Tibial artery (tissue), 4 donors: ENCODE measurements around the gene CYP17A1.
"Not testable (repeated sequence)": the region's sequence is repeated elsewhere in the genome, so short reads cannot be mapped to it uniquely, and the experiment has no call there.

Experiments used
- DNase-seq, 2 donors: peaks; one replicate each; pipeline ENCODE4 v3.0.0-alpha.2; 2019
- H3K27ac ChIP-seq, 2 donors: fragments of 200-600 bp; sonication (generic) in 1 of 2; 1 replicate in 1 of 2; 2 replicates in 1 of 2; pipeline ENCODE4 v1.5.1; 2018 to 2019; ENCODE audit warnings: mild to moderate bottlenecking in 1 of 2
- H3K27me3 ChIP-seq, 2 donors: fragments of 200-600 bp; sonication (generic) in 1 of 2; one replicate each; pipeline versions ENCODE4 v1.5.1 to v1.6.0; 2016 to 2019
- H3K36me3 ChIP-seq, 3 donors: fragments of 200-600 bp; sonication (generic) in 2 of 3; one replicate each; pipeline ENCODE4 v1.5.1; 2016 to 2019; ENCODE audit warnings: mild to moderate bottlenecking in 2 of 3
- H3K4me1 ChIP-seq, 4 donors: fragments of 200-600 bp; sonication (generic) in 2 of 4; 1 replicate in 3 of 4; 2 replicates in 1 of 4; pipeline ENCODE4 v1.5.1; 2016 to 2019
- H3K4me3 ChIP-seq, 2 donors: fragments of 200-600 bp; sonication (generic) in 1 of 2; 1 replicate in 1 of 2; 2 replicates in 1 of 2; pipeline ENCODE4 v1.5.1; 2018 to 2019; ENCODE audit warnings: mild to moderate bottlenecking in 2 of 2
- H3K9me3 ChIP-seq, 3 donors: fragments of 200-600 bp; sonication (generic) in 1 of 3; one replicate each; pipeline ENCODE4 v1.5.1; 2016 to 2019
- intact Hi-C: fragments of 100-400 bp; cut with DNase I; formaldehyde crosslinking; loops from one replicate; pipeline ENCODE4 v1.15.0; 2023; ENCODE audit warnings: low total_unique reads
- TF ChIP-seq, protein P1 (sequence below), 2 experiments: fragments of 200-600 bp in 1 of 2; fragments of 450-650 bp in 1 of 2; IDR thresholded peaks; one replicate each; pipeline ENCODE4 v1.5.1; 2017 to 2019; ENCODE audit warnings: antibody characterized with exemption in 2 of 2, mild to moderate bottlenecking in 1 of 2, moderate library complexity in 1 of 2

Gene CYP17A1

DNA sequence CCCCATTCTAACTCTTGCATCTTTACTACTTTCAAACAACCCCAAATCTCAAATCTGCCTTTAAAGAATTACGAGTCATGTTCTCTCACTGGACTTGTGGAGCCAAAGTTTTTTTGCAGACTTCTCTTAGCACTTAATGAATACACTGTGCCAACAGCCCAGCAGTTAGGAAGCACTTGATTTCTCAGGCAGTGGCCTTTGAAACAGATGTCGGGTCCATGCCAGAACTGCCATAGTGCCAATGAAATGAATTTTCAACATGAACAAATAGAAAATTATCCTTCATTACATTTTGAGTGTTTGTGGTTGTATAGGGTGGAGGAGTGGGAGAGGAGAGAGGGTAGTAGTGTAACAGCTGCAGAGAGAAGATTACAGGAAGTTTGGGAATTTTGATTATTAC lies 22.7 kb upstream of the CYP17A1 start:
- no peak for DNase-seq
- Histone ChIP-seq H3K27ac (no peak overlapping the region), H3K4me3 (no peak overlapping the region), H3K36me3 (peaks cover 10 to 47% (median 26%) of the 10 kb centered on the region in 3 donors), H3K9me3 (no peaks in the 10 kb centered on the region), H3K4me1 (peaks cover 0 to 10% (median 2%) of the 10 kb centered on the region in 4 donors), H3K27me3 (no peaks in the 10 kb centered on the region)
- intact Hi-C loops, result no loop called here
- TF ChIP-seq, protein P1, sequence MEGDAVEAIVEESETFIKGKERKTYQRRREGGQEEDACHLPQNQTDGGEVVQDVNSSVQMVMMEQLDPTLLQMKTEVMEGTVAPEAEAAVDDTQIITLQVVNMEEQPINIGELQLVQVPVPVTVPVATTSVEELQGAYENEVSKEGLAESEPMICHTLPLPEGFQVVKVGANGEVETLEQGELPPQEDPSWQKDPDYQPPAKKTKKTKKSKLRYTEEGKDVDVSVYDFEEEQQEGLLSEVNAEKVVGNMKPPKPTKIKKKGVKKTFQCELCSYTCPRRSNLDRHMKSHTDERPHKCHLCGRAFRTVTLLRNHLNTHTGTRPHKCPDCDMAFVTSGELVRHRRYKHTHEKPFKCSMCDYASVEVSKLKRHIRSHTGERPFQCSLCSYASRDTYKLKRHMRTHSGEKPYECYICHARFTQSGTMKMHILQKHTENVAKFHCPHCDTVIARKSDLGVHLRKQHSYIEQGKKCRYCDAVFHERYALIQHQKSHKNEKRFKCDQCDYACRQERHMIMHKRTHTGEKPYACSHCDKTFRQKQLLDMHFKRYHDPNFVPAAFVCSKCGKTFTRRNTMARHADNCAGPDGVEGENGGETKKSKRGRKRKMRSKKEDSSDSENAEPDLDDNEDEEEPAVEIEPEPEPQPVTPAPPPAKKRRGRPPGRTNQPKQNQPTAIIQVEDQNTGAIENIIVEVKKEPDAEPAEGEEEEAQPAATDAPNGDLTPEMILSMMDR (IDR thresholded peaks at IDR 0.05), result no peak

DNA sequence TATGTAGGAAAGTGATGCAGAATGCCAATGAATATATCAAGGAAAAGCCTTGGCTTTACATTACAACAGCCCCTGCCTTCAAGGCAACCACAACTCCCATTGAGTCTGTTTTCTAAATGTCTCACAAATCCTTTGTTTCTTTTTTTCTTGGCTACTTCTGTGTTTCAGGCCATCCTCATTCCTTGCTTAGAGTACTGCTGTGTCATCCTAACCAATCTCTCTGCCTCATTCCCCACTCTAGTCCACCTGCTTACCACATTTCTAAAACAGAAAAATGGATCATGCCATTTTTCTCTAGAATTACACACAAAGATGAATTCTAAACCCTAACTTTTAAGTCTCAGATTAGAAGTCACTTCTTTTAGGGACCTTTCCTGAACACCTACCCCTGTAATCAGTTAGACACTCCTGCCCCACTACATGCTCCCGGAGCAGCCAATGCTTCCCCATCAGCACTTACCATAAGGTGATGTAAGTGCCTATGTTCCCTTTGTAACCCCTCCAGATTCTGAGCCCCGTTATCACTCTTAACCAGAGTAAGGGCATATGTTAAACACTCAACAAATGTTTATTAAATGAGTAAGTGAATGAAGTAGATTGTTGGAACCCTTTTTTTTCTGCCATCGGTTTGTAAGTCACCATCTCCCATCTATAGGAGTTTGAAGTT lies 19.7 kb upstream of the CYP17A1 start:
- intact Hi-C loops, result no loop called here
- TF ChIP-seq, protein P1 (IDR thresholded peaks at IDR 0.05), result no peak
- no peak overlapping the region for H3K4me3 ChIP-seq
- H3K4me1 ChIP-seq, result peaks cover 0 to 10% (median 5%) of the 10 kb centered on the region in 4 donors
- H3K27me3 ChIP-seq, result no peaks in the 10 kb centered on the region
- no peak overlapping the region for H3K27ac ChIP-seq
- no peaks in the 10 kb centered on the region for H3K9me3 ChIP-seq
- H3K36me3 ChIP-seq, result peaks cover 4 to 26% (median 5%) of the 10 kb centered on the region in 3 donors
- DNase-seq, result no peak

DNA sequence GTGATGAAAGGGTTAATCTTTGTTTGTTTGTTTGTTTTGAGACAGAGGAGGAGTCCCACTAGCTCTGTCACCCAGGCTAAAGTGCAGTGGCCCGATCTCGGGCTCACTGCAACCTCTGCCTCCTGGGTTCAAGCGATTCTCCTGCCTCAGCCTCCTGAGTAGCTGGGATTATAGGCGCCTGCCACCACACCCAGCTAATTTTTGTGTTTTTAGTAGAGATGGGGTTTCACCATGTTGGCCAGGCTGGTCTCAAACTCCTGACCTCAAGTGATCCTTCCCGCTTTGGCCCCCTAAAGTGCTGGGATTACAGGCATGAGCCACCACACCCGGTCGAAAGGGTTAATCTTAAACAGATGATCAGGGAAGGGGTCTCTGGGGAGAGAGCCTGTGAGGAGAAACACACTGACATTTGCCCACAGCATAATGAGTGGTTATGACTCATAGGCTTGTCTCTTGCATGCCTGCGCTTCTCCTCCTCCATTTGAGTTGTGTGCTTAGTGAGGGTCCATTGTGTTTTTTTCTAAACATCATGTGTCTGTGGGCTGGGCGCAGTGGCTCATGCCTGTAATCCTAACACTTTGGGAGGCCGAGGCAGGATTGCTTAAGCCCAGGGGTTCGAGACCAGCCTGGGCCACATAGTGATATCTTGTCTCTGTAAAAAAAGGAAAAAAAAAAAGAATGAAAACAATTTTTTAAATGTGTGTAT lies 18.7 kb upstream of the CYP17A1 start:
- intact Hi-C loops, H3K4me1 ChIP-seq, H3K4me3 ChIP-seq, H3K27me3 ChIP-seq, H3K9me3 ChIP-seq, H3K27ac ChIP-seq, DNase-seq: not testable (repeated sequence)
- H3K36me3 ChIP-seq, result peaks cover 4 to 16% (median 5%) of the 10 kb centered on the region in 3 donors

DNA sequence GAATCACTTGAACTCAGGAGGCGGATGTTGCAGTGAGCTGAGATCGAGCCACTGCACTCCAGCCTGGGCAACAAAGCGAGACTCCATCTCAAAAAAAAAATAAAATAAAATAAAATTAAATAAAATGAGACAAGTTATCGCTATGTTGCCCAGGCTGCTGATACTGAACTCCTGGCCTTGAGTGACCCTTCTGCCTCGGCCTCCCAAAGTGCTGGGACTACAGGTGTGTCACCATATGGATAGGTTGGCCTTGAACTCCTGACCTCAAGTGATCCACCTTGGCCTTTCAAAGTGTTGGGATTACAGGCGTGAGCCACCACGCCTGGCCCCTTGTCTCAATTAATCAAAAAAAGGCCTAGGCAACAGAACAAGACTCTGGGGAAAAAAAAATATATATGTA lies 16.0 kb upstream of the CYP17A1 start:
- H3K4me1 ChIP-seq, H3K9me3 ChIP-seq, H3K27ac ChIP-seq, H3K4me3 ChIP-seq, H3K27me3 ChIP-seq, H3K36me3 ChIP-seq, DNase-seq, intact Hi-C loops: not testable (repeated sequence)

DNA sequence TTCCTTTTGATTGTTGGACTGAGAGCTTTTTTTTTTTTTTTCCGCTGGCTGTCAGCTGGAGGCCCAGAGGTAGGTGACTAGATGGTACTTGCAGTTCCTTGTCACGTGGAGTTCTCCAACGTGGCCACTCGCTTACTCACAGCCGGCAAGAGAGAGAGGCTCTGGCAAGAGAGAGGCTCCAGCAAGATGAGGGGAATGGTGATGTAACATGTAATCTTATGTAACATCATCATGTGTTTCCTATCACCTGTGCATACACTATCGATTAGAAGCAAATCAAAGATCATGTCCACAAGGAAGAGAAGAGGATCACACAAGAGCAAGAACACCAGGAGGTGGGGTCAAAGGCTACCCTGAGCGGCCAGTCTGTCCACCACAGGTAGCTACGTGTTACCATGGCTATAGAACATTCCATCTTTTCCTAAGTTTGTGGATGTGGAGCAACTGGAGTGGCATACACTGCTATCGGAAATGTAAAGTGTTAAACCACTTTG lies 12.9 kb upstream of the CYP17A1 start:
- no peak overlapping the region for H3K27ac ChIP-seq
- peaks cover 0 to 8% (median under 1%) of the 10 kb centered on the region in 4 donors for H3K4me1 ChIP-seq
- DNase-seq, result no peak
- H3K9me3 ChIP-seq, result no peaks in the 10 kb centered on the region
- H3K4me3 ChIP-seq, result no peak overlapping the region
- TF ChIP-seq, protein P1 (IDR thresholded peaks at IDR 0.05), result no peak
- intact Hi-C loops, result no loop called here
- no peaks in the 10 kb centered on the region for H3K27me3 ChIP-seq
- no peaks in the 10 kb centered on the region for H3K36me3 ChIP-seq

DNA sequence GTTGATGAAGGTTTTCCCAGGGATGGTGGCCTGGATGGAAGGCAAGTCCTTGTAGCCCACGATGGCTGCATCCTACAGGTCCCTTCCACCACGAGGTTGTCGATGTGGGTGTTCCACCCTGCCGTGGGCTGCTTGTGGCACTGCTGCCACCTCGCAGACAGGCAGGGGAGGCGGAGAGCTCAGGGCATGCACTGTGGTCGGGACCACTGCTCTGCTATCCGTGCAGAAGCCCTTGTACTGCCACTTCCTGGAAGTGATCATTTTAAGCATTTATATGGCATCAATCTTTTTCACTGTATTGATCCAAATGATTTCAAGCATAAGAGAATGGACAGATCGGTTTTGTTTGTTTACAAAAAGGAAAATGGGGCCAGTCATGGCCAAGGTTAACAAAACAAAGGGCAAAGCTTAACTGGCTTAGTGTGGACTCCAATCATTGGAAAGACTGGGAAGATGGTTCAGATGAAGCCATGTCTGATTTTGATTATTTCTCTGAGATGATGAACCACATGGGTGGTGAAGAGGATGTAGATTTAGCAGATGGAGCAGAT lies 8.2 kb upstream of the CYP17A1 start:
- H3K36me3 ChIP-seq, result no peaks in the 10 kb centered on the region
- peaks cover 0 to 24% of the 10 kb centered on the region in 2 donors for H3K27me3 ChIP-seq
- H3K4me3 ChIP-seq, result no peak overlapping the region
- DNase-seq, result no peak
- H3K27ac ChIP-seq, result no peak overlapping the region
- no peaks in the 10 kb centered on the region for H3K9me3 ChIP-seq
- intact Hi-C loops, result no loop called here
- H3K4me1 ChIP-seq, result no peaks in the 10 kb centered on the region
- TF ChIP-seq, protein P1 (IDR thresholded peaks at IDR 0.05), result no peak

DNA sequence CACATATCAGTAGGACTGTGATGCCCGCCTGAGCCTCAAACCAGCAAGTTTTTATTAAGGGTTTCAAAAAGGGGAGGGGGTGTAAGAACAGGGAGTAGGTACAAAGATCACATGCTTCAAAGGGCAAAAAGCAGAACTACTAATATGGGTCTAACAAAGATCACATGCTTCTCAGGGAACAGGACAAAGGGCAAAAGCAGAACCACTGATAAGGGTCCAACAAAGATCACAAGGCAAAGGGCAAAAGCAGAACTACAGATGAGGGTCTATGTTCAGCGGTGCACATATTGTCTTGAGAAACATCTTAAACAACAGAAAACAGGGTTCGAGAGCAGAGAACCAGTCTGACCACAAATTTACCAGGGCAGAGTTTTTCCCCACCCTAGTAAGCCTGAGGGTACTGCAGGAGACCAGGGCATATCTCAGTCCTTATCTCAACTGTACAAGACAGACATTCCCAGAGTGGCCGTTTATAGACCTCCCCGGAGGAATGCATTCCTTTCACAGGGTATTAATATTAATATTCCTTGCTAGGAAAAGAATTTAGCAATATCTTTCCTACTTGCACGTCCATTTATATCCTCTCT lies 7.1 kb upstream of the CYP17A1 start:
- H3K36me3 ChIP-seq, intact Hi-C loops, H3K4me3 ChIP-seq, H3K4me1 ChIP-seq, H3K27ac ChIP-seq, H3K9me3 ChIP-seq, DNase-seq: not testable (repeated sequence)
- peaks cover 0 to 24% of the 10 kb centered on the region in 2 donors for H3K27me3 ChIP-seq

DNA sequence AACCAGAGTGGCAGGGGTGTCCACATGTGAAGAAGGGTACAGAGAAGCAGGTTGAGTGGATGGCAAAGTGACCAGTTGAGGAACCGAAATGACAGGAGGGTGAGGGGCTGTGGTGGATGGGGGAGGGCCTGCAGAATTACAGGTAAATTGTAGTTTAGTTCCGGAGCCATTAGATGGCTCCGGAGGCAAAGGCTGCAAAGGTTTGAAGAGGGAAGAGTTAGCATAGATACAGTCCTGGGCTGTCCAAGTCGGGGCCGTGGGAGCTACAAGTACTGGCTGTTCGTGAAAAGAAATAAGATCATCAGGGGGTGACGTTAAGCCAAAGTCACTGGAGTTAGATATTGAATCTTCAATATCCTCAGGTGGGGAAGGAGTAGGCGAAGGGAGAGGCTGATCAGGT lies 5.9 kb upstream of the CYP17A1 start:
- DNase-seq, H3K36me3 ChIP-seq, H3K4me3 ChIP-seq, H3K4me1 ChIP-seq, H3K27ac ChIP-seq, intact Hi-C loops, H3K9me3 ChIP-seq: not testable (repeated sequence)
- H3K27me3 ChIP-seq, result peaks cover 0 to 24% of the 10 kb centered on the region in 2 donors
